HEK293T (cell line): Measurements from ENCODE around the gene TAF5.
"Not testable (repeated sequence)": the region's sequence is repeated elsewhere in the genome, so short reads cannot be mapped to it uniquely, and the experiment has no call there.

ENCODE experiments used
- CTCF ChIA-PET: fragments of 350-600 bp; formaldehyde crosslinking; extraction: SDS; loops from one replicate; lab custom pipeline; 2021; ENCODE audit warnings: antibody characterized with exemption, inconsistent platforms; lab: Yijun Ruan, JAX
- POLR2A ChIA-PET: fragments of 350-600 bp; formaldehyde crosslinking; extraction: SDS; loops from one replicate; lab custom pipeline; 2020; ENCODE audit warnings: antibody characterized with exemption, inconsistent platforms; lab: Yijun Ruan, JAX
- DNase-seq: peaks from one replicate; pipeline ENCODE4 v3.0.0; 2012; ENCODE audit warnings: mixed read lengths; ENCODE audit errors: extremely low spot score
- ARNT ChIP-seq: fragments of 450-650 bp; IDR thresholded peaks from 2 replicates; pipeline ENCODE4 v1.6.1; 2017; ENCODE audit warnings: mild to moderate bottlenecking
- BHLHE40 ChIP-seq: fragments of 450-650 bp; IDR thresholded peaks from 2 replicates; pipeline ENCODE4 v1.6.1; 2016; ENCODE audit warnings: mild to moderate bottlenecking, moderate library complexity, borderline replicate concordance
- CTBP1 ChIP-seq: fragments of 450-650 bp; IDR thresholded peaks from 2 replicates; pipeline ENCODE4 v1.6.1; 2016; ENCODE audit warnings: borderline replicate concordance
- ELF4 ChIP-seq: fragments of 450-650 bp; IDR thresholded peaks from 2 replicates; pipeline ENCODE4 v1.6.1; 2017; ENCODE audit warnings: antibody characterized with exemption
- FOXA1 ChIP-seq: fragments of 450-650 bp; IDR thresholded peaks from 2 replicates; pipeline ENCODE4 v1.6.1; 2016; ENCODE audit warnings: mild to moderate bottlenecking
- FOXK2 ChIP-seq: fragments of 450-650 bp; IDR thresholded peaks from 2 replicates; pipeline ENCODE4 v1.6.1; 2016; ENCODE audit warnings: mild to moderate bottlenecking
- FOXM1 ChIP-seq: fragments of 450-650 bp; IDR thresholded peaks from 2 replicates; pipeline ENCODE4 v1.6.1; 2017; ENCODE audit warnings: mild to moderate bottlenecking, borderline replicate concordance
- HDGF ChIP-seq: fragments of 450-650 bp; IDR thresholded peaks from 2 replicates; pipeline ENCODE4 v1.6.1; 2017; ENCODE audit warnings: antibody characterized with exemption, borderline replicate concordance
- L3MBTL2 ChIP-seq: fragments of 450-650 bp; conservative IDR thresholded peaks from 2 replicates; pipeline ENCODE4 v1.6.1; 2016; ENCODE audit warnings: mild to moderate bottlenecking
- LEF1 ChIP-seq: fragments of 450-650 bp; IDR thresholded peaks from 2 replicates; pipeline ENCODE4 v1.6.1; 2017; ENCODE audit warnings: mild to moderate bottlenecking, borderline replicate concordance
- NFRKB ChIP-seq: fragments of 450-650 bp; IDR thresholded peaks from 2 replicates; pipeline ENCODE4 v1.6.1; 2016; ENCODE audit warnings: mild to moderate bottlenecking, moderate library complexity
- SP1 ChIP-seq: fragments of 450-650 bp; IDR thresholded peaks from 2 replicates; pipeline ENCODE4 v1.6.1; 2017
- SUZ12 ChIP-seq: fragments of 450-650 bp; IDR thresholded peaks from 2 replicates; pipeline ENCODE4 v1.6.1; 2016; ENCODE audit warnings: mild to moderate bottlenecking
- TARDBP ChIP-seq: fragments of 450-650 bp; IDR thresholded peaks from 2 replicates; pipeline ENCODE4 v1.6.1; 2016
- ZNF384 ChIP-seq: fragments of 450-650 bp; IDR thresholded peaks from 2 replicates; pipeline ENCODE4 v1.6.1; 2016
- TF ChIP-seq, protein P1 (sequence below): fragments of 450-650 bp; IDR thresholded peaks from 2 replicates; pipeline ENCODE4 v1.6.1; 2016

The TAF5 gene

DNA sequence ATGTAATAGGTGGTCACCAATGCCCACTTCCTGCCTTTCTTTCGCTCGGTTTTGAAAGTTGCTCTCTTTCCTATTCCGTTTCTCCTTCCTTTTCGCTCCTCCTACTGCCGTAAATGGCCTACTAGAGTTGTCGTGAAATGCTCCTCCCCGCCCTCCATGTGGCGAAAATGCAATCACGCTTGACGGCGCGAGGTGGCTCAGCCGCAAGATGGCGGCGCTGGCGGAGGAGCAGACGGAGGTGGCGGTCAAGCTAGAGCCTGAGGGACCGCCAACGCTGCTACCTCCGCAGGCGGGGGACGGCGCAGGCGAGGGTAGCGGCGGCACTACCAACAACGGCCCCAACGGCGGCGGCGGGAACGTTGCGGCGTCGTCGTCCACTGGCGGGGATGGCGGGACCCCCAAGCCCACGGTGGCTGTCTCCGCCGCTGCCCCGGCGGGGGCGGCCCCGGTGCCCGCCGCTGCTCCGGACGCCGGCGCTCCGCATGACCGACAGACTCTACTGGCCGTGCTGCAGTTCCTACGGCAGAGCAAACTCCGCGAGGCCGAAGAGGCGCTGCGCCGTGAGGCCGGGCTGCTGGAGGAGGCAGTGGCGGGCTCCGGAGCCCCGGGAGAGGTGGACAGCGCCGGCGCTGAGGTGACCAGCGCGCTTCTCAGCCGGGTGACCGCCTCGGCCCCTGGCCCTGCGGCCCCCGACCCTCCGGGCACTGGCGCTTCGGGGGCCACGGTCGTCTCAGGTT is at the start of gene TAF5:
TAF5 (plus strand) TSS at position 195 of the 737 bp plus-strand sequence; CDS start at position 209, 14 bp downstream.
- POLR2A ChIA-PET = interaction anchor here (0.9 to 3.6 kb wide), 7 partner anchors 11 to 123 kb away, joined by 3 to 31 read pairs (median 5); partner anchors contain the start of genes ATP5MK, PCGF6 and PDCD11
- peak; percentile 84 for TF ChIP-seq ELF4
- TF ChIP-seq NFRKB = no peak
- peak; percentile 92 for DNase-seq
- CTCF ChIA-PET = no interaction called here

DNA sequence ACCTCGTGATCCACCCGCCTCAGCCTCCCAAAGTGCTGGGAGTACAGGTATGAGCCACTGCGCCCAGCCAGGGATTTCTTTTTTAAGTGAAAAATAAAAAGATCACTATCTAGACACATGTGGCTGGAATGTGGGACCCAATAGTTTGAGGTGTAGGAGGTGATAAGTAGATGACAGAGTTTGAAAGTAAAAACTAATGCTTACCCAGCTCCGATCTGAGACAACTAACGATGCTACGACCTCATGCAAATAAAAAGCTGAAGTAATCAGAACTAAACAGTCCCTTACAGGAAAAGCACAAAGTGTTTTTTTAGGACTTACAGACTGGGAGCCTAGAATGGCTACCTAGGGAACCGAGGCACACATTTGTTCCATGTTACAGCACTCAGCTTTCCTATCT is 39.9 kb upstream of the TAF5 start:
- CTCF ChIA-PET = no interaction called here
- no peak for DNase-seq
- POLR2A ChIA-PET = interaction anchor here (0.9 kb wide), 1 partner anchor 23 kb away, joined by 3 read pairs; the partner anchor contains the start of gene PCGF6

DNA sequence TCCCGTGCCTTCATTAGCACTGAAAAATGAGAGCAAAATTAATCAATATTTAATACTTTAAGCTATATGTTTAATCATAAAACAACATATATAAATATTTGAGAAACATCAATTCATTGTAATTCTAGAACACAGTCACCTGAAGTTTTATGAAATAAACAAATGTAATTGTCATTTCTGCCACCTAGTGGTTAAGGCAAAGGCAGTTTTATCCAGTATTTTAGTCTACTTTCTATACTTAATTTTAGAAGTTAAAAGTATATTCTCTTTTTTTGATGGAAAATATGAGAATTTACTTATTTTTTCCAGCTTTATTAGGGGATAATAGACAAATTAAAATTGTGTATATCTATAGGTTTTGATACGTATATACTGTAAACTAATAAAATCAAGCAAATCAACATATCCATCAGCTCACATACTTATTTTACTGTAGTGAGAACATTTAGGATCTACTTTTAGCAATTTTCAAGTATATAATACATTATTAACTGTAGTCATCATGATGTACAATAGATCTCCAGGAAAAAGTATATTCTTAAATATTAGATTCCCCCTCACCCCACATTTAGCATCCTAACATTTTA is 33.7 kb upstream of the TAF5 start:
- CTCF ChIA-PET = interaction anchor here (0.6 to 1.1 kb wide), 8 partner anchors 8 to 929 kb away, joined by 3 to 5 read pairs (median 3); partner anchors contain the start of gene CNNM2
- DNase-seq = peak; percentile 23
- TF ChIP-seq TARDBP (no peak), SP1 (no peak), FOXK2 (no peak), LEF1 (no peak)
- TF ChIP-seq, protein P1, sequence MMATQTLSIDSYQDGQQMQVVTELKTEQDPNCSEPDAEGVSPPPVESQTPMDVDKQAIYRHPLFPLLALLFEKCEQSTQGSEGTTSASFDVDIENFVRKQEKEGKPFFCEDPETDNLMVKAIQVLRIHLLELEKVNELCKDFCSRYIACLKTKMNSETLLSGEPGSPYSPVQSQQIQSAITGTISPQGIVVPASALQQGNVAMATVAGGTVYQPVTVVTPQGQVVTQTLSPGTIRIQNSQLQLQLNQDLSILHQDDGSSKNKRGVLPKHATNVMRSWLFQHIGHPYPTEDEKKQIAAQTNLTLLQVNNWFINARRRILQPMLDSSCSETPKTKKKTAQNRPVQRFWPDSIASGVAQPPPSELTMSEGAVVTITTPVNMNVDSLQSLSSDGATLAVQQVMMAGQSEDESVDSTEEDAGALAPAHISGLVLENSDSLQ = no peak
- POLR2A ChIA-PET = no interaction called here

More for the DNA sequence above, 39.9 kb upstream of the TAF5 start:
- TF ChIP-seq ELF4 = no peak
- TF ChIP-seq, protein P1 = no peak
- TF ChIP-seq ARNT = no peak
- TF ChIP-seq FOXK2 = no peak
- no peak for TF ChIP-seq NFRKB
- no peak for TF ChIP-seq TARDBP
- TF ChIP-seq LEF1 = no peak
- TF ChIP-seq L3MBTL2 = no peak

DNA sequence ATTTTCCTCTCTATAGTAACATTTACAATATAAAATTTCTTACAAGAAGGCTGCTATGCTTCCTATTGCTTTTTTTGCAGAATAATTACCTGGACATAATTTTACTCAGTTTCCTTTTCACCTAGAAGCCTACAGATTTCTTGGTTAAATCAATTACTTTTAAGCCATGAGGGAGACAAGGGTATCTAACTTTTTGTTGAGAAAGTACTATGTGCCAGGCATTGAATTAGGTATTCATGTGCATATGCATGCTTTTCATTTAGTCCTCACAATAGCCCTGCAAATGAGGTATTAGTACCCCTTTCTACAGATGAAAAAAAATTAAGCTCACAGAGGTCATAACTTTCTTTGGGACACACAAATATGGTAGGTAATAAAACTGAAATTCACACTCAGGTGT is 33.2 kb upstream of the TAF5 start:
- ChIA-PET POLR2A (no interaction called here), CTCF (interaction anchor here (0.6 to 1.1 kb wide), 6 partner anchors 7 to 557 kb away, joined by 3 to 5 read pairs (median 3); no protein-coding TSS in a partner anchor)
- TF ChIP-seq ARNT (no peak), FOXK2 (no peak), L3MBTL2 (no peak)
- DNase-seq = no peak

DNA sequence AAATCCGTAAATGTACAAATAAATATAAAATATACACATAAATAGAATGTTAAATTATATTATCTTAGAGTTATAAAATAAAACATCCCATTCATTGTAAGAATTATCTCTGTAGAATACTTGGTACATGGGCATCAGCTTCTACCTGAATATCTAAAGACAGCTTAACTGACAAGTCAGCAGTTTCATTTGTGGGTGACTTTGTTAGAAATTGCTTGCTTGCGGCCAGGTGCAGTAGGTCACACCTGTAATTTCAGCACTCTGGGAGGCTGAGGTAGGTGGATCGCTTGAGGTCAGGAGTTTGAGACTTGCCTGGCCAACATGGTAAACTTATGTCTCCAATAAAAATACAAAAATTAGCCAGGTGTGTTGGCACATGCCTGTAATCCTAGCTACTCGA is 31.4 kb upstream of the TAF5 start:
- DNase-seq = no peak
- ChIA-PET CTCF (interaction anchor here (0.5 kb wide), 1 partner anchor 31 kb away, joined by 3 read pairs; no protein-coding TSS in a partner anchor), POLR2A (no interaction called here)
- TF ChIP-seq FOXK2 (no peak), SP1 (no peak), L3MBTL2 (no peak)

DNA sequence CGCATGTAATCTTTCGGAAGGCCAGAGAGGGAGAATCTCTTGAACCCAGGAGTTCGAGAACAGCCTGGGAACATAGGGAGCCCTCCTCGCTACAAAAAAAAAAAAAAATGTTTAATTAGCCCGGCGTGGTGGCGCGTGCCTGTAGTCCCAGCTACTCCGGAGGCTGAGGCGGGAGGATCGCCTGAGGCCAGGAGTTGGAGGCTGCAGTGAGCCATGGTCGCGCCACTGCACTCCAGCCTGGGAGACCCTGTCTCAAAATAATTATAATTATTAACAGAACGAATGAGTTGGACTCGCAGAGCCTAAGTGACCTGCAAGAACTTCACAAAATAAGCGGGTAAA is 17.6 kb upstream of the TAF5 start:
- CTCF ChIA-PET = no interaction called here
- no peak for DNase-seq
- POLR2A ChIA-PET = interaction anchor here (1.0 to 3.9 kb wide), 4 partner anchors 17 to 46 kb away, joined by 3 to 31 read pairs (median 4); partner anchors contain the start of genes ATP5MK, PDCD11 and TAF5
- TF ChIP-seq L3MBTL2 (0 out of 2 replicates have a peak, but pooled peaks have one; percentile 4), FOXM1 (no peak)

DNA sequence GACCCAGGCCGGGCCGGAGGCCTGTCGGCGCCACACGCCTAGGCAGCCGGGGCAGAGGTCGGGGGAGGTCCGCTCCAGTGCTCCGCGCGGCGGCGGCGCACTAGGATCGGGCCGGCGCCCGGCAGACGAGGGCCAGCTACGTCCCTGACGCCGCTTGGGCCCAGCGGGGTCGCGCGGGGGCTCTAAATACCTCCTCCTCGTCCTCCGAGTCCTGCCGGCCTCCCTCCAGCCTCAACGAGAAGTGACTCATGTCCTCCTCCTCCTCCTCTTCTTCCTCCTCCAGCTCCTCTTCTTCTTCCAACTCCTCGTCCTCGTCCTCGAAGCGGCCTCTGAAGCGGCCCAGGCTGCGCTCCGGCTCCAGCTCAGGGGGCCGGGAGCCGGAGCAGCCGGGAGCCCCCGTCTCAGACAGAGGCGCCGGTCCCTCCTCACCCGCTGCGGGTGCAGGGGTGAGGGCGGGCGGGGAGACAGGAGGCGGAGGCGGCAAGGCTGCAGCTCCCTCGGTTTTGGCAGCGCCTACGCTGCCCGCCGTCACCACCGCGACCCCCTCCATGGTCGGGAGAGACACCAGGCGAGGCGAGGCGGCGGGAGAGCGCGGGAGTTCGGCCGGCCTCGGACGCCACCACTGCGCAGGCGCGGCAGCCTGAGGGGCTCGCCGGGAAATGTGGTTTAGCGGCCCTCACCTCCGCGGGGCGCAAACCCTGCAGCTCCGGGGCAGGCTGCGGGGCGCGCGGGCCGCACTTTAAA is 17.1 kb upstream of the TAF5 start, which contains the start of gene PCGF6:
PCGF6 (minus strand) TSS at position 624 of the 744 bp plus-strand sequence; CDS start at position 550, 74 bp downstream.
- POLR2A ChIA-PET = interaction anchor here (1.0 to 3.9 kb wide), 6 partner anchors 17 to 45 kb away, joined by 3 to 31 read pairs (median 3); partner anchors contain the start of genes ATP5MK, PDCD11 and TAF5
- CTCF ChIA-PET = no interaction called here
- peak; percentile 98 for DNase-seq

DNA sequence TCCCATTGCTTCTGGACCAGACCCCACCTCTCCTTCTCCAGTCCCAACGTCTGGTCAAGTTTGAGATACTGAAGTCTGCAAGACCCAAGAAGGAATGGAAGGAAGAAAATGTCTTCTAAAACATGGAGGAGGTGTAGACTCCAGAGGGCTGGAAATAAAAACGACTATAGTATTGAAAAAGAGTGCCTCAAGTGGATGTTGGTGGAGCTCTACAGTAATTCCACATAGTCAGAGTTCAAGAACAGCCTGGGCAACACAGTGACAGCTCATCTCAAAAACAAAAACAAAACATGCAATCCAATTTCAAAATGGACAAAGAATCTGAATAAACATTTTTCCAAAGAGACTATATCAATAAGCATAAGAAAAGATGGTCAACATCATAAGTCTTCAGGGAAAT is 14.5 kb upstream of the TAF5 start:
- TF ChIP-seq SUZ12 (no peak), LEF1 (no peak), FOXA1 (no peak), BHLHE40 (no peak), NFRKB (no peak), L3MBTL2 (no peak), FOXM1 (no peak), ARNT (no peak), ELF4 (no peak), TARDBP (no peak), HDGF (no peak), ZNF384 (no peak), CTBP1 (no peak), FOXK2 (no peak), SP1 (no peak)
- TF ChIP-seq, protein P1 = no peak
- ChIA-PET POLR2A (interaction anchor here (0.7 to 1.6 kb wide), 2 partner anchors 14 to 35 kb away, joined by 3 to 4 read pairs; partner anchors contain the start of gene TAF5), CTCF (interaction anchor here (0.7 kb wide), 1 partner anchor 16 kb away, joined by 4 read pairs; no protein-coding TSS in a partner anchor)
- peak; percentile 24 for DNase-seq

More for the DNA sequence above, 17.1 kb upstream of the TAF5 start, which contains the start of gene PCGF6:
- TF ChIP-seq L3MBTL2 (peak; percentile 91), LEF1 (no peak)

DNA sequence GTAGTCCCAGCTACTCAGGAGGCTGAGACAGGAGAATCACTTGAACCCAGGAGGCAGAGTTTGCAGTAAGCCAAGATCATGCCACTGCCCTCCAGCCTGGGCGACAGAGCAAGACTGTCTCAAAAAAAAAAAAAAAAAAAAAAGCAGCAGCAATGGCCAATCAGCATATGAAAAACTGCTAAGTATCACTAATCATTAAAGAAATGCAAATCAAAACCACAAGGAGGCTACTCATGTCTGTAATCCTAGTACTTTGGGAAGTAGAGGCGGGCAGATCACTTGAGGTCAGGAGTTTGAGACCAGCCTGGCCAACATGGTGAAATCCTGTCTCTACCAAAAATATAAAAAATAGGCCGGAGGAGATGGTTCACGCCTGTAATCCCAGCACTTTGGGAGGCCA is 13.2 kb upstream of the TAF5 start:
- DNase-seq = not testable (repeated sequence)
- POLR2A ChIA-PET = interaction anchor here (1.6 kb wide), 1 partner anchor 13 kb away, joined by 3 read pairs; the partner anchor contains the start of gene TAF5

More for the DNA sequence above, 13.2 kb upstream of the TAF5 start:
- CTCF ChIA-PET = not testable (repeated sequence)
